ENCODE measurements around the gene TCF4.

TCF4 gene

DNA sequence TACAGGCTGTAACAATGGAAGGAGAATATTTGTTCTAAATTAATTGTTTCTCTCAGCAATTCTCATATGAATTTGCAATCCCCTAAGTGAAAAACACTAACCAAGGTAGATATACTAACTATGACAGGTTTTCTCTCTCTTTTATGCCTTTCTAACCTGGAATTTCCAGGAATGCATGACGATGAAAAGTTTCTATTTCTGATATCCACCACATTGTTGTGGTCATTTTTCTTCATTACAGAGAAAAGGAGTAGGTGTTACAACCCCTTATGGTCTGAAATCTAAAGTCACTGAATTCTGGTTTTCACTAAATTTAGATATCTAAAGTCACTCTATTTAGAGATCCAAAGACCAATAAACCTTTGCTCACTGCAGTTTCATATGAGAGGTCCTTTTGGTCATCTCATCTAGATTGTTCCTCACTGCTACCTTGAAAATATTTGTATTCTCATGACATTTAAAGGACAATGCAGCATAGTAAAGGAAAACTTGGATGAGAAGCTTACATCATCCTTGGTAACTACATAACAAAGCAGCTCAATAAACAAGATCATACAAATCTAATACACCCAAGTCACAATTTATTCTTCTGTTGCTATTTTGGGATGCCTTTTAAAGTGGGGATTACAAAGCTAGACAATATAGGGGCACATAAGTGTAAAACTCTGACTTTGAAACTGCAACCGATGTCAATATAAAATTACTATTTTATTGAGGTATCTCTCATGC is 85.8 kb downstream of the TCF4 start:
- no peak for DNase-seq

DNA sequence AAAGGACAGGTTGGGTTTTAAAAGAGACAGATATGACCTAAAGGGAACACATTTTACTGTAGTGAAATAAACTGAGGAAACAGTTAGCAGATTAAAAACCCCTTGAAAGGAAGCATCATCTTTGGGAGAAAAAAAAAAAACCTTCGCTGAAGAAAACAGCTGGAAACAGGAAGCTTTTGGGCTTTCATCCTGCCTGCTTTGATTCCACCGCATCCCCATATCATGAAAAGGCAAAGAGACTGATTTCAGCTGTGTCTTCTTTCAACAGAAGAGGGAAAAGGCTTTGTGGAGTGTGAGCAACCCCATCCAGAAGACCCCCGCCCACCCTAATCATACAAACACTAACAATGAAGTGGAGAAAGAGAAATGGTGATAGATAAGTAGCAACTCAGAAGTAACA is 86.4 kb downstream of the TCF4 start:
- DNase-seq, result no peak

DNA sequence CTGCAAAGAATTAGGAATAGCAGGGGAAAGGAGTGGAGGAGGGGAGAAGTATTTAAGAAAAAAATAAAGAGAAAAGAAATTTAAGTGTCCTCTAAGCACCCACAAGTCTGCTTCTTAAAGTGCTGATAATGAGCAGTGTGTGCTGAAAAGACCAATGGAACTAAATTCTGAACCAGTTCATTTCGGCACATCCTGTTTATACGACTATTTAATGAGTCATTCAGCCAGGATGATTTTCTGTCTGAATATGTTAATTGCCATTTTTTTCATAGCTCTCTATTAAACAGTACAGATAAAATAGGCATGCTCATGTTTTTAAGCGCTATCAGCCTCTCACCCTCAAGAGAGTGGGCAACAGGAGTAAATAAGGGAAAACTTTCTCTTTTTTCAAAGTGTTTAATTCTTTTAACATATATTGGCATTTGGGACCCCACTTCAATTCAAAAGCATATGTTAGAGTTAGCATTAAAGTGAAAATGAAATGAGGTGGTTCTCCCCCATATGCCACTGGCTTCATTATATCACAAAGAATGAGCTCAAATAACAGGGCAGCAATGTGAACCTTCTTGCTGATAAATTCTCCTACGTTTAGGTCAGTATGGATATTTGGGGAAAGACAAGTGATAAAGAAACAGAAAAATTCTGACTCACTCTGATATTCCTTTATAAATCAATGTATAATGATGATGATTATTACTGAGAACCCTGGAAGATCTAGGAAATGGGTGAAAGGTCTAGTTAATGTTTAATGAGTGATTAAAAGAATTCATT is 87.5 kb downstream of the TCF4 start:
- DNase-seq, result no peak

DNA sequence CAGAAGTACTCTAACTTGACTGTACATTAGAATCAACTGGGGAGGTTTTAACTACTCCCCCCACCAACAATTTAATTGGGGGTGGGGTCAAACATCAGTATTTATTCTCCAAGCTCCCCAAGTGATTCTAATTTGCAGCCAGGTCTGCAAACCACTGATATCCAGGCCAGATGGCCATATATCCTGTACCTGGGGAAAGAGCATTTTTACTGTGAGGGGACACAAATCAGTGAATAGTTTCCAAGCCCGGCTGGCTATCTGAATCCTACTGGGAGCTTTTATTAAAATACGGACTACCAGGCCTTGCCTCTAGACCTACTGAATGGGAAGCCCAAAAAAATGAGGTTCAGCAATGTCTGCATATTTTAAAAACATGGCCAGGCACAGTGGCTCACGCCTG is 88.5 kb downstream of the TCF4 start:
- DNase-seq, result no peak

DNA sequence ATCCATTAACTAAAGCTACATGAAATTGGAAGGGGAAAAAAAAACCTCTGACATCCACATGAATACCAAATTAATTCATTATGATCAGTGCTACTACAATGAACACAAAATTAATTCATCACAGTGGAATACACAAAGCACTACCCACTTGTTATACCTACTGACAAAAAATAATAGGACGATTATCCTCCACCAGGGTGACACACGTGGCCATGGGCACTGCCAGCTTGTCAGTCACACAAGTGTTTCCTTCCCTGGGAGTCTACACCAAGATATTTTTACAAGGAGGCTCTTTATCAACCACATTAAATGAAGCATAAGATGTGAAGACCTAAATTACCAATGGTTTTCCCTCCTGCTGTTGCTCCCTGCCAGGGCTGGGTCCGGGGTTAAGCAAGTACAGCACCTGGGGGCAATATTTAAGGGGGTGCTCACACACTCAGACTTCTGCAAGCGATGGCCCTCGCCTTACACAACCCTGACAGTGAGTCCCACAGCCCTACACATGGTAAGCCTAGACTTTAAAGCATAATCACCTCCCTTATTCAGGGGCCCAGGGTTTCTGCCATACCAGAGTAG is 90.1 kb downstream of the TCF4 start:
- no peak for DNase-seq

DNA sequence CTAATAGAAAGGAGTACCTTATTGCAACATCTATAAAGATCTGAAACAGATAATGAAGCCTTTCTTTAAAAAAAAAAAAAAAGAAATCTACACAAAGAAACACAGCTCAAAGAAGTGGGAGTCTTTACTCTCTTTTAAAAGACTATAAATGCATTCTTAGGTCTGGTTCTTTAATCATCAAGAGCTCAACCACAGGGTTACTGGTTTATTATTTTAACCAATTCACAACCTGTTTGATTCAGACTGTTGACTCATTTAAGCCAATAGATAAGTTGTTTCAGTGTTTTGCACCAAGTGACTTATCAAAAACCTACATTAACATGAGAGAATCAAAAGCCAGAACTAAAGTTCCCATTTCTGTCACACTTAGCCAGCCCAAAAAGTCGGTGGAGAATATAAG is 93.1 kb downstream of the TCF4 start:
- DNase-seq, result no peak

DNA sequence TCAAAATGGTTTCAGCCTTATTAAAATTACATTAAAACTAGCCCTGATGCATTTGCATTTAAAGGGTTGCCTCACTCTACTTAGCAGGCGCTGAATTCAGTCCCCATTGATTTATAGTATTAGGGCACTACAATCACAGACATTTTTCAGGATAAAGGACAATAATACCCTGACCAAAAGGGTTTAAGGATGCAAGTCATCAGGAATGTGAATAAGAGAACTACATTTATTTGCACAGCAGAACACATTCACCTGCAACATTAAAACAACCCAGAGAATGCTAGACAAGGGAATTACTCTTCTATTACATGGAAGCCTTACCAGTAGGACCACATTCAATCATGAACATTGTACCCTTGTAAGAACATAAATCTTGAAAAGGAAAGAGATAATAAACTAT is 93.6 kb downstream of the TCF4 start:
- no peak for DNase-seq

DNA sequence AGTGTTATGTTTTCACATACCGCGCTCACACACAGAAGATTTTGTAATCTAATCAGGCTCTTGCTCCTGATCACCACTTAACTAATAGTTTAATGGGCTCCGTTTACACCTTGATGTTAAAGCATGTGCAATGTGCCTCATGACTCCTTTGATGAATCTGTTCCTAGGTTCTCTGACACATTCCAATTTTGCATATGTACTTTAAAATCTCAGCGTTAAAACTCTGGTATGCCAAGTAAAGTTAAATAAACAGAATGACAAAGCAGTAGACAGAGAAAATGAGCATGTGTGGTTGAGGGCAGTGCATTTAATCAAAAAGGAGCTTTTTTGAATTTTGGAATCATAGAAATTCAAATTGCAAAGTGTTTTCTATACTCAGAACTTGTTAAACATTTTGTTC is 96.4 kb downstream of the TCF4 start:
- DNase-seq, result no peak

DNA sequence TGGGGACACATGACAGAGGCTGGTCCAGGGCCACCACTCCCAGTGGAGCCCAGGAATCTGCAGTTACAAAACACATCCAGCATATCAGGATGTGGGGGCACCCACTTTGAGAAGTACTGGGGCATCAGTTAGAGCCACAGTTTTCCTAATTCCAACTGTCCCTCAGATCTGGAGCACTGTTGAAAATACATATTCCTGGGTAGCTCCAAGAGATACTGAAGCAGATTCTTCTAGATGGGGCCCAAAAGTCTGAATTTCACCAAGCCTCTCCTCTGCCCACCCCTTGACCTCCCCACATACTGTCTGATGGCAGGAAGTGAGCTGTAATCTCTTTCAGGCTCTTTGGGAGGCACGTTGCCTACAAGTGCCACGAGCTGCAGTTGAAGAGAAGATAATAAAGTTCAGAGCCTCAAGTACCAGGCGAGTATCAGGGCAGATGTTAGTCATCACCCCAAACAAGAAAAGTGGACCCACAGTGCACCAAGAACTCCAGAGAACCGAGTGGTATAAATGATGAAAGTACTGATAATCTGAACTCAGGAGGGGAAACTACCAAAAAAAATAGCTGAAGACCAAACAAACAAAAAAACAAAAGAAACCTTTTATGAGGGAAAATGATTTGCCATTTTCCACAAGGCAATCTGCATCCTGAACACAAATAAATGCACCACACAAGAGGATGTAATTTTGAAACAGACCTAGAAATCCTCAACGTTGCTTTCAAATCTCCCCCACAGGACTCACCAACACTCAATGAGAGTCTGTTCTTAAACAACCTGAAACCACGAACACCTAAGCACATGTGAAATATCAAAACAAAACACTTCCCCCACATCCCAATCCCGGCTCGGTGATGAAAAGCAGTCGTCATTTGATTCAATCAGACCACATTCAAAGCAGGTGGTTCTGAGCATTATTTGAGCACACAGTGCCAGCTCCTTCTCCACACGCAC is 98.7 kb downstream of the TCF4 start:
- no peak for DNase-seq

DNA sequence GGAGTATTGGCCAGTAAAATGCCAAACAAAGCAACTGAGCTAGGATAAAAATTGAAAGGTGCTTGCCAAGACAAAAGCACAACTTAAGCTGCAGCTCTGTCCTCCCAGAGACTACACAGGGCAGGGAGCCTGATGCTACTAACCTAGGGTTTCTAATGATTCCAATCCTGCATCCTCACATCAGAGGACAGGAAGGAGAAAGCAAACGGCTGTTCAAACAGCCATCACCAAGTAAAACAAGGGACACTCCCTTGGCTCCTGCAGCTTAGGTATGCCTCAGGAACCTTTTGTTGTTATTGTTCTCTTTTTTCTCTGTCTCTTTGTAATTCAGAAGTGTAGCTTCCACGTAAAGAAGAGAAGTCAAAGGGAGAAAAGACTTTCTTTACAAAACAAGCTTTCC is 99.5 kb downstream of the TCF4 start:
- no peak for DNase-seq

DNA sequence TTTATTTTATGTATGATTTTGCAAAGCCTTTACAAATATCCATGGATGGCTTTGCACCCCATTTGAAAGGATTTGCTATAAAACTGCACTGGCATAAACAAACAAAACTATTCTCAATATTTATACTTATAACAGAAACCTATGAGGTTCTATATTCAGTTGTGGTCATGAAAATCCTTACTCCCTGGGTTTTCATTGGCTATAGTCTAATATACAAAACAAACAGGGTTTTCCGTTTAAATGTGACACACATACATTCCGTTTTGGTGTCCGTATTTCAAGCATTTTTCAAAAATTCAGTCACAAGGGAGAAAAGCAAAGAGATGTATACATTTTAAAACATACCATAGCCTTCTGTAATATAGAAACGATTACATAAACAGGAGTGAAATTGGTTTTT is 100.0 kb downstream of the TCF4 start:
- DNase-seq, result no peak

DNA sequence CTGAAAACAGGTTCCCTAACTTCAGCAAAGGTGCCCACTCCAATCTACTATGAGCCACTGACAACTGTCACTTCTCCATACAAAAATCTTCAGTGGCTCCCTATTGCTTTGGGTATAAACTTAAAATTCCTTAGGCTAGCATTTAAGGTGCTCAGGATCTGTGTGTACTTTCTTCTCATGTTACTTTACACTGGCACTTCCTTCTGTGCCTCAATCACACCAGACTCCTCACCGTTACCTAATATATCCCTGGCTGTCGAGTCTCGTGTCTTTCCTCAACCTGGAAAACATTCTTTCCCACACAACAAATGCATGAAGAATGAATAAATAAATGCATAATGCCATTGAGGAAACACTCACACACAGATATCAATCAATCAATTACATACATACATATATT is 101.1 kb downstream of the TCF4 start:
- DNase-seq, result no peak

DNA sequence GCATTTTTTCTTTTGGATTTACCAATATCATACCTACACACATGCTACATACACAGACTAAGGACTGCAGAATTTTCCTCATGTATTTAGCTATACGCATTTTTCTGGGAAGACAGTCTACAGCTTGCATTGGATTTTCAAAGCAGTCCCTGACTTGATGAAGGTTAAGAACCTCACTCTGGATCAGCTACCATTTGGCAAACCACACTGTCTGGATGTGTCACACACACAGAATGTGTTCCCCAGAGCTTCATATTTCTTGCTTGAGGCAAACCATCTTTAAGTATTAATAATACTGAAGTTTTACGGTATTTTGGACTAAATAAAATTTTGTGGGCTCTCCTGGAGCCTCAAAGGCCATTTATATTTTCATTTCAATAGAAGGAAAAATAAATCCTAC is 102.3 kb downstream of the TCF4 start:
- DNase-seq, result no peak

DNA sequence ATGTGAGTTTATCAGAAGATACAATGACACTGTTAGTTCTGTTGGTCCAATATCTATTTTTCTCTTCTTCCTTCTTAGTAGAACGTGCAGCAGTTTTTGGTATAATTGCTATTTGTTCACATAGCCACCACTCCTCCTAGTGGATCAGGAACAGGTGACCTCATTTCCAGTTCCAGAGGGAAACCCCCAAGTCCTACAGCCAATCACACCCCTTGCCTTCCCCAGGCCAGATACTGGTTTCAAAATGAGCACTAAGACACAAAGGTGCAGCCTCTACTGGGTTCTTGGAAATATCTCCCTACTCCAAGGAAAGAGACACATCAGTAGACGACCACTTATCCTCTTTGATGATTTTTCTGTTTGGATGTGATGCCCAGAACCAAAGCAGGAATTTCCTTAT is 103.2 kb downstream of the TCF4 start:
- no peak for DNase-seq

DNA sequence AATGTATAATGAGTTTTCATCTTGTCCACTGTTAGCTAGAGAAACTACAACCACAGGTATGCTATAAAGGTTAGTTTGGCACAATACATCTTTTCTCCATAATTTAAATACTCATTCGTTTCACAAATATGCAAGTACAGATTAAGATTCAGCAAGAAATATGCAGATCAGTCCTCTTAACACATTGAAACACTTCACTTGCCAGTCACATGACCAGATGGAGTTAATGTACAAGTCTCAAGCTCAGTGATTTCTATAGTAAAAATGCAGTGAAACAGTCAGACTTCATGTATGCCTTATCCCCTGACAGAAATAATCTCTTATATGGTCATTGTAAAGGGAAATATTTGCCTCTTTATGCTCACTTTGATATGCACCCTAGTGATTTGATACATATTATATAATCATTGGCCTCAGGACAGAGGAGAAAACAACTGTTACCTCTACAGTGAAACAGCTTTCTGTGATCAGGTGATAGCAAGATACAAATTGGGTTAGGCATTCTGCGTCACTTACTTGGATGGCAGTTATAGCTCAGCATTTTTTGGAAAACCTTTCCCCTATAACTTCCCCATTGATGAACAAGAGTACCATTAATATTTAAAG is 104.6 kb downstream of the TCF4 start:
- no peak for DNase-seq

DNA sequence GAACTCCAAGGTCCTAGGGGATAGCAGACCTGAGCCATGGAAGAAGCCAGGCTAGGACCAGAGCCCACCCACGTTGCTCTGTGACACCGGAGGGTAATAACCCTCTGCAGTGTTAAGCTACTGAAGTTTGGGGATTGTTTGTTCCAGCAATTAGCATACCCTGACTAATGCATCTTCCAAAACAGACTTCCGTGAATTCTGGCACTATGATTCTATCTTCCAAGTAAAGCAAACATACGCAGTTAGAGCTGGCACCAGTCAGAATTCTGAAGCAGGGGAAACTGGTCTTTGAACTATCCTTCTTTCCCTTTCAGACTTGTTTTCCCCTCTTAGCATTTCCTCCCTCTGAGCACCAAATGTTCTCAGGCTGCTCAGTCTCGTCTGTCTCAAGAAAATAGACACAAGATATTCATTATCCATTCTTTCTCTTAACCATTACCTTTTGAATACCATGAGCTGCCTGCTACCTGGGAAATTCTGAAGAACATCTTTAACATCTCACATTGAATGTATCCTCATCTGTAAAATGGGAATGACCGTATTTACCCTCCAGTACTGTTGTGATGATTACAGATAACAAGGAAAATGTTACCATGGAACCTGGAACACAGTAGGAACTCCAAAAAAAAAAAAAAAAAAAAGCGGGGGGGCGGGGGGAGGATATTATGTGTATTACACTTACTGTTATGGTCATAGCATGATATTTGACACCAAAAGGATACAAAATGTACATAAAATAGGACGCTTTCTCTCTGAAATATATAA is 108.2 kb downstream of the TCF4 start:
- DNase-seq, result no peak

DNA sequence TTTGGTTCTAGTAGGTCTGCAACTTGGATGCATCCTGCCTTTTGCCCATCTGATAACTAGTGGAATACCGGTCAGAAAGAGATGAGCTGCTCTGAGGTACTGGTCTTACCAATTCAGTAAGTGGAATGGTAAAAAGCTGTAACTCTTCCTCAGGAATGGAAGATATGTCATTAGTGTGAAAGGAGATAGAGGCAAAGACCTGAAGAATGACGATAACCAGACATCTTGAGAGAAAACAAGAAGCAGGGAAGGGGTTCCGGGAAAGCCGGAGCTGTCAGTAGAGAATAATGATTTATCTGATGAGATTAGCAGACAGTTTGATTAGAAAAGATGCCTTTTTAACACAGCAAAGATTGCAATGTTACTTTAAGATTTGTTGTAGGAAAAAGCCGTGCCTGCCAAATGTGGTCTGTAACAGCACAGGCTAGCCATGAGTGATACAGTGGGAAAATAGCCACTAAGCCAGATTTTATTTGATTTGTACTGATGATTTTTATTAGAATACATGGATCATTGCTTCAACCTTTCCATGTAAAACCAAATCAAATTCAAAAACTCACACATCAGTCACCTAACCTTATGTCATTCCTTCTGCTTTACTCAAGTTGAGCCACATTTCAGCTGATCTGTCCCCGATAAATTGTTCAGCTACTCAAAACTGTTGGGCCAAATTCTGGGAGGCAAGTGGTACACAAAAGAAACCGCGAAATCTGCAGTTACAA is 110.0 kb downstream of the TCF4 start:
- no peak for DNase-seq

DNA sequence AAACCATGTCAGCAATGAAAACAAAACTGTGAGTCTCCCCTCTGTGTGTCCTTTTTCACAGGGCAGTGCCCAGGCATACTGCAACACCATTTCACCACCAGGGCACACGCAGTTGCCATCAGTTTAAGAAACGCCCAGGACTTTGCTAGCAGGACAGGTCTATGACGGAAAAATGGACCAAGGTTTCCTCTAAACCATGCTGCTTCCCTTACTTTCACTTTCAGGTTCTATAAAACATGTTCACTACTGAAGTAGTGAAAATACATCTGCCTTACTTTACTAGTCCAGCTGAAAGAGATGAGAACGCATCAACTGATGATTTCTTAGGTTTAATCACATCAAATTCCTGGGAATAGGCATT is 110.5 kb downstream of the TCF4 start:
- DNase-seq, result no peak

DNA sequence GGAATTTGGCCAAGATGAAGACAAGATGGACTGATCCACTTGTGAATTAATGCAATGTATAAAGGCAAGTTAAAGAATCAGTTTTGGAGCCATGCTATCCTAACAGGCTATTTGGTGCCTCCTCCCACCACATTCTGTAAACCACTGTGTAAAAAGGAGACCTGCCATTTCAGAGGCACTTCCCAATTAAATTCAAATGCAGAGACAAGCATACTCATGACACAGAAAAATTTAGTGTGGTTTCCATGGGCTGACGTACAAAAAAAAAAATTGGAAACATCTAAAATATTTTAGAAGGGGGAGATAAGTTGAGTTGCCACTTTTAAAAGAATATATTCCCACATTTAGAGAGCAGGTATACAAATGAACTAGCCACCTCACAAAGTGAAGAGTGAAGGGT is 112.1 kb downstream of the TCF4 start:
- no peak for DNase-seq

DNA sequence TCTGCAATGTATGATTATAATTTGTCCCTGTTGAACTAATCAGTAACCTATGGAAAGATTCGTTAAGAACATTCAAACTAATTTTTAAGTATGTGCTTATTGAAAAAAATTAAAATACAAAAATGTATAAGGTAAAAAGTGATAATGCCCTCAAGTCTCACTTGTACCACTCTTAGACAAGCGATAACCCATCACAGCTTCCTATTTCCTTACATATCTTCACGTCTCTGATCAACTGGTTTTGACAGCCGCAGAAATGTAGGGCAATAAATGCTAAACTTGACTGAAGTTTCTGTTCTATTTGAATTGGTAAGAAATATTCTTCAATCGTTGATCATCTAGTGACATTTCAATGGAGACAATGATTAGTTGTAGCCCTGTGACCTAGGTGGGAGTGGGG is 112.5 kb downstream of the TCF4 start:
- DNase-seq, result no peak

DNA sequence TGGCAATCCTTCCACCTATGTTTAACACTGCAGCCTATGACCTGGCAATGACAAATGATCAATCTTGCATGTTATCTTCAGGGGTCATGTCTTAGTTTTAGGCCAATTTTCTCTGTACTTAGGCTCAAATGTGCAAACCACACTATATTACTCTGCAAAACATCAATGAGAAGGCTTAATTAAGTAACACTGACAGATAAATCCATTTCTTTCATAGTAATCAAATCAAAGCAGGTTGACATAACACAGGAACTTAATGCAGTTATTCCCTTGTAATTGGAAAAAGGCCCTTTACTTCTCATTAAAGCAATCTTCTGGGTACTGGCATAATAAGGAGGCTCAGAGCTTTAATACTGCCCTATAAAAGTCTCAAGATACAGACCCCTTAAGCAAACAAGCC is 114.4 kb downstream of the TCF4 start:
- no peak for DNase-seq

Measured in effector CD8-positive, alpha-beta T cell (primary cell).